ENCODE data around the gene KLF12. TPM values are rescaled to one million over a fixed set of nuclear protein-coding genes. Genes with fewer than 3 reads are reported as not detected.

KLF12 gene
- polyA plus RNA-seq, 3 donors = 0.04 to 1.3 (median 0.38) TPM

DNA sequence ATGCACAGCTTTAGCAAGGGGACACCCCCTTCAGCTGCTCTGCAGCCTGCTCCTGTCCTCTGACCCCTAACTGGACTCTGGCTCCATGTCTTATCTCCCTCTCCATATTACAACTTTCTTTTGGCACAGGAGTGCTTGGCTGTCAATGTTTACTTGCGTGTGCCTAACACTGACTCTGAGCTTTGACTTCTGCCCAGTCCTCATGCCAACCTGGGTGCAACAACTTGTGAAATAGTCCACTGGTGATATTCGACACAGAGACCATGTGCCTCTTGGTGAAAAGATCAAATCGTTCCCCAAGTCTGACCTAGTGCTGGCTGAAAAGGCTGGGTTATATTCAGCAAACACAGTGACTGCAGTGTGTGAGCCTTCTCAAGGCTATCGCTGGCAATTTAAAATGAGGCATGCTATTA, 34.1 kb upstream of the KLF12 start:
- no peak overlapping the region for H2AFZ ChIP-seq (ENCODE audit: insufficient read depth, low read depth, low read length, poor library complexity, severe bottlenecking)
- Mint-ChIP-seq H3K36me3 (no peaks in the 10 kb centered on the region), H3K9me3 (no peaks in the 10 kb centered on the region), H3K4me3 (no peak overlapping the region), H3K27me3 (ENCODE audit: low read depth in 3 of 3) (no peaks in the 10 kb centered on the region), H3K27ac (no peak overlapping the region), H3K4me1 (no peaks in the 10 kb centered on the region)
- no peak overlapping the region for H3K27ac ChIP-seq (ENCODE audit: low read depth in 1 of 2, low read length in 2 of 2)
- no peaks in the 10 kb centered on the region for H3K9me3 ChIP-seq (replicated peaks in 1 of 2; ENCODE audit: control insufficient read depth in 1 of 2, insufficient read depth in 1 of 2, low read length in 2 of 2)
- H4K20me1 ChIP-seq (ENCODE audit: insufficient read depth, low read length) = no peaks in the 10 kb centered on the region
- no peak overlapping the region for H3K4me3 ChIP-seq (replicated peaks in 1 of 3; ENCODE audit: low read depth in 2 of 3, low read length in 3 of 3)
- WGBS (ENCODE audit: insufficient coverage) = 77% methylated on average over 4 of the region's 4 CpGs
- no peaks in the 10 kb centered on the region for H3K79me2 ChIP-seq (ENCODE audit: insufficient read depth, low read length)
- no peak for TF ChIP-seq CTCF (IDR thresholded peaks at IDR 0.05)
- no peak for DNase-seq
- no peak overlapping the region for H3K4me2 ChIP-seq (replicated peaks; ENCODE audit: extremely low read depth, low read length, poor library complexity, severe bottlenecking)
- no peaks in the 10 kb centered on the region for H3K4me1 ChIP-seq (ENCODE audit: control insufficient read depth in 1 of 2, insufficient read depth in 2 of 2, low read length in 2 of 2)
- intact Hi-C loops (cut with micrococcal nuclease) = no loop called here
- no peak overlapping the region for H3K9ac ChIP-seq (ENCODE audit: insufficient read depth, low read length, poor library complexity, severe bottlenecking)
- no peaks in the 10 kb centered on the region for H3K36me3 ChIP-seq (replicated peaks in 1 of 2; ENCODE audit: control insufficient read depth in 1 of 2, insufficient read depth in 2 of 2, low read length in 2 of 2)
- no peaks in the 10 kb centered on the region for H3K27me3 ChIP-seq (ENCODE audit: control insufficient read depth in 2 of 2, insufficient read depth in 2 of 2, low read length in 2 of 2)

DNA sequence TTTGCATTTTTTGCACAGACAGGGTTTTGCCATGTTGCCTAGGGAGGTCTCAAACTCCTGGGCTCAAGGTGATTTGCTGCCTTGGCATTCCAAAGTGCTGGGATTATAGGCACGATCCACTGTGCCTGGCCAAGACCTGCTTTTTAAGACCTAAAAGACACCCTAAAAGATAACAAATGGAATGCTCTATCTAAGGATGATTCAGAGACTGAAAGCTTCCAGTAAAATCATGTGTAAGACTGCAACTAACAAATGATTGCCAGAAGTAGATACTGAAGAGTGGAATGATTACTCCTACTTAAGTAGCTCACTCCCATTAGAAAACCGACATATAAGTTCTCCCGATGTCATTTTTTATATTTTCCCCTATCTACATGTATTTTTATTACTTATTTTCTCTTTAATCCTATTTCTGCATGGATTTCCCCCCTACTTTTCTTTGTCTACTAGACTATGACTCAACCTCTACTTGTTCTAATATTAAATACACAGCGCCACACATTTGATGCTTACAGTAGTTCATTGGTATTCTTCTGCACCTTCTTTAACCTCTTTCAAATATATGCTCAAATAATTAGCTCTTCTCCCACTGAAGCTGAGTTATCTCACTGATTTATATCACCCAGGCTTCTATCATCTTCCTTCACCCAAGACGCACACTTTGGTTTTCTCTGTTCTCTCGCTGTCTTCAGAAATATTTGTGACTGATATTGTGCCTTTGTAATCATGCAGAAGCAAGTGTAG, 32.2 kb upstream of the KLF12 start:
- no peaks in the 10 kb centered on the region for H3K27me3 ChIP-seq (ENCODE audit: control insufficient read depth in 2 of 2, insufficient read depth in 2 of 2, low read length in 2 of 2)
- Mint-ChIP-seq H3K9me3 (peaks cover 0 to 2% (median 0%) of the 10 kb centered on the region in 7 donors), H3K36me3 (no peaks in the 10 kb centered on the region), H3K4me3 (no peak overlapping the region), H3K27ac (no peak overlapping the region), H3K27me3 (ENCODE audit: low read depth in 3 of 3) (no peaks in the 10 kb centered on the region), H3K4me1 (no peaks in the 10 kb centered on the region)
- H3K79me2 ChIP-seq (ENCODE audit: insufficient read depth, low read length) = no peaks in the 10 kb centered on the region
- DNase-seq = no peak
- H3K9me3 ChIP-seq (replicated peaks in 1 of 2; ENCODE audit: control insufficient read depth in 1 of 2, insufficient read depth in 1 of 2, low read length in 2 of 2) = no peaks in the 10 kb centered on the region
- no peak overlapping the region for H3K4me3 ChIP-seq (replicated peaks in 1 of 3; ENCODE audit: low read depth in 2 of 3, low read length in 3 of 3)
- H4K20me1 ChIP-seq (ENCODE audit: insufficient read depth, low read length) = no peaks in the 10 kb centered on the region
- H3K4me1 ChIP-seq (ENCODE audit: control insufficient read depth in 1 of 2, insufficient read depth in 2 of 2, low read length in 2 of 2) = no peaks in the 10 kb centered on the region
- intact Hi-C loops (cut with micrococcal nuclease) = no loop called here
- H3K27ac ChIP-seq (ENCODE audit: low read depth in 1 of 2, low read length in 2 of 2) = no peak overlapping the region
- no peak for TF ChIP-seq CTCF (IDR thresholded peaks at IDR 0.05)
- H2AFZ ChIP-seq (ENCODE audit: insufficient read depth, low read depth, low read length, poor library complexity, severe bottlenecking) = no peak overlapping the region
- 83% methylated on average over 2 of the region's 6 CpGs for WGBS (ENCODE audit: insufficient coverage)
- no peaks in the 10 kb centered on the region for H3K36me3 ChIP-seq (replicated peaks in 1 of 2; ENCODE audit: control insufficient read depth in 1 of 2, insufficient read depth in 2 of 2, low read length in 2 of 2)
- H3K4me2 ChIP-seq (replicated peaks; ENCODE audit: extremely low read depth, low read length, poor library complexity, severe bottlenecking) = no peak overlapping the region
- H3K9ac ChIP-seq (ENCODE audit: insufficient read depth, low read length, poor library complexity, severe bottlenecking) = no peak overlapping the region

Measured in CD14-positive monocyte (primary cell).